HPDE6-E6E7 (cell line): ENCODE data around the gene ADH1B.
"Not testable (repeated sequence)": the region's sequence is repeated elsewhere in the genome, so short reads cannot be mapped to it uniquely, and the experiment has no call there.

ENCODE experiments used
- DNase-seq: peaks from one replicate; pipeline ENCODE4 v3.0.0; 2011; ENCODE audit warnings: missing footprints; ENCODE audit errors: extremely low spot score

ADH1B gene

DNA sequence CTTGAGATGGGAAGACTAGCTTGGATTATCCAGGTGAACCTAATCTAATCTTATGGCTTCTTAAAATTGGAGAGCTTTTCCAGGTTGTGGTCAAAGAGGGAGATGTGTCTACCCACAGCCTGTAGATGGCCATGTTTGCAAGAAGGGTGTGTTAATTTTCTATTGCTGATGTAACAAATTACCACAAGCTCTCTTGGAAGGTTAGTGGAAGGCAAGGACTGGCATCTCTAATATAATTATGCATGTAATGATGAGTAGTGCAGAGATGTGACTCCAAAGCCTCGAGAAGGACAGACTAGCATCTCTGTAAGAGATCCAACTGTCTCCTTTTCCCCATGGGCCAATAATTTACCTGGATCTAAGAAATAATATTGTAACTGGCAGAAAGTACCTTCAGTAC lies 3.2 kb upstream of the ADH1B start:
- no peak for DNase-seq

DNA sequence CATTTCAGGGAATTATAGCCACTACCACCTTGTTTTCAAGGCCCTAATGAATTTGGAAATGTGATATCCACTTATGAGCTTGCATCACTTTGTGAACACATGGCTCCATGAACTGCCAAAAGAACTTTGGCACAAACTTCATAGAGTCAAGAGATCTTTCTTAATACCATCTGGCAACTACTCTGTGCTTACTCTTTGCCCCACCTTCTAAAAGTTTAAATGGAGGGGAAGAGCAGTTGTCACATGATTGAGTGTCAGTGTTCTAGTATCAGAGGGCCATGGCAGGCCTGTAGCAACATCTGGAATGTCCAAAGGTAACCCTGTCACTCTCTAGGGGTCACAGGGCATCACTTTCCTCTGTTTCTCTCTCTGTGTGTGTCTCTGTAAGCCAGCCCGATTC lies 2.6 kb upstream of the ADH1B start:
- DNase-seq, result no peak

DNA sequence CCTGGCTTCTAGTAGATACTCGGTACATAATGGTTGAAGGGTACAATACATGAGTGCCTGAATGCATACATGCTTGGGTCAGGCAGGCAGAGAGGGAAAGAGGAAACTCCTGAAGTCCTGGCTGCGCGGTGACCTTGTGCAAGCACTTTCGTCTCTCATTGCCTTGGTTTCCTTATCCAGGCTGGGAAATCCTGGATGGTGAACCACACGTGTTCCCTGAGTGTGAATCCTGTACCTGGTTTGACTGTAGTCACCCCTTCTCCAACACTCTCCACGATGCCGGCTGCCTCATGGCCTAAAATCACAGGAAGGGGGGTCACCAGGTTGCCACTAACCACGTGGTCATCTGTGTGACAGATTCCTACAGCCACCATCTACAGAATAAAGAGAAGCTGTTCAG lies 3.4 kb downstream of the ADH1B start:
- not testable (repeated sequence) for DNase-seq

DNA sequence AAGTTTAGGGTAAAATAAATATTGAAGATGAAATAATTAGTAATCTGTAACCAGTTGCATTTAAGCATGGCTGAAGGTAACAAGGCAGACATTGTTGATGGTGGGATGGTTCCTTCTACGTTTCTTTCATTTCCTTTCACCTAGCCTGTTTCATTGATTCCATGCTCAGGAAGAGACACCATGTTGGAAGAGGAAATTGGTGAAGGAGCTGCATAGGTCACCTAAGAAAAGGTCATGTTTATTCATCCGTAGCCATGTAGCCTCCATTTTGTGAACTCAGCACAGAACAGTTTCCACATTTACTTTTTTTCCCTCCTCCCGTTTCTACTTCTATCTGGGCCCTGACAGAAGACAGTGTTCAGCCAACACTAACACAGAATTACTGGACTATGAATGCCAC lies 3.8 kb downstream of the ADH1B start:
- no peak for DNase-seq

DNA sequence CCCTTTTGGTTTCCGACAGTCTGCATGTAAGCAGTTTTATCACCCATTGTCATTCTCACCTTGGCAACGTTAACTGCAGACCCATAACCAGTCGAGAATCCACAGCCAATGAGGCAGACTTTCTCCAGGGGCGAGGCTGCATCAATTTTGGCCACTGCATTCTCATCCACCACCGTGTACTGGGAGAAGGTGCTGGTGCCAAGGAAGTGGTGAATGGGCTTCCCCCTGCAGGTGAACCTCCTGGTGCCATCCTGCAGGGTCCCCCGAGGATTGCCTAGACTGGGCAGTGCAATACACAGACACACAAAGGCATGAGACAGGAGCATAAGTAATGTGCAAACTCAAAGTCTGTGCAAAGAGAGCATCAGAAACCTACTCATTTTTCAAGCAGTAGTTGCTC lies 5.4 kb downstream of the ADH1B start:
- DNase-seq, result no peak

DNA sequence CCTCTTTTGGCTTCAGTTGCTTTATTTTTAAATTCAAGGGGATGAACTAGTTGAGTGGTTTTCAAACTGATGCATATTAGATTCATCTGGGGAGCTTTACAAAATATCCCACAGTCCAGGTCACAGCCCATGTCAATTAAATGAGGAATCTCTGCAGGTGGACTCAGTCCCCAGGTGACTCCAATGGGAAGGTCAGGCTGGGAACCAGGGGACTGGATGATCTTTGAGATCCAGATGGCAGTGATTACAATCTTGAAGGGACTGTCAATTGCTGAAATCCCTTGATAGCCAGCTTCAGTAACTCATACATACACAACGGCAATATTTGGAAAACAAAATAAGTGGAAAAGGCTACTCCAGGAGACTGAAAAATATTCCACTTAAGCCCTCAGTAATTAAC lies 7.0 kb downstream of the ADH1B start:
- DNase-seq, result no peak

DNA sequence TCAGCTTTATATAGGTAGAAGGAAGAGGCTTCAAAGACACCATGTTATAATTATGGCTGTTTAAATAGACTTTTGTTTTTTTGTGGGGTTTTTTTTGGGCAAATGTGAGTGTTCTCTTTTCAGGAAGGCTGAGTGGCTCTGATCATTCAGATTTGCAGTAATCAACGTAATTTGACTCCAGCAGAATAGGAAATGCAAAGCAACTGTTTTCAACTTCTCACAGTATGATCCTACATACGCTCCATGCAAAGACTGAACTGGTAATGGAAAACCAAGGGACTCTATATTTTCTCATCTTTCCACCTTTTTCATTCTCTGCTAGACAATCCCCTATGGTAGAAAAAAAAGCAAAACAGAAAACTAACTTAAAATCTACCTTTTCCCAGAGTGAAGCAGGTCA lies 10.8 kb downstream of the ADH1B start:
- no peak for DNase-seq

DNA sequence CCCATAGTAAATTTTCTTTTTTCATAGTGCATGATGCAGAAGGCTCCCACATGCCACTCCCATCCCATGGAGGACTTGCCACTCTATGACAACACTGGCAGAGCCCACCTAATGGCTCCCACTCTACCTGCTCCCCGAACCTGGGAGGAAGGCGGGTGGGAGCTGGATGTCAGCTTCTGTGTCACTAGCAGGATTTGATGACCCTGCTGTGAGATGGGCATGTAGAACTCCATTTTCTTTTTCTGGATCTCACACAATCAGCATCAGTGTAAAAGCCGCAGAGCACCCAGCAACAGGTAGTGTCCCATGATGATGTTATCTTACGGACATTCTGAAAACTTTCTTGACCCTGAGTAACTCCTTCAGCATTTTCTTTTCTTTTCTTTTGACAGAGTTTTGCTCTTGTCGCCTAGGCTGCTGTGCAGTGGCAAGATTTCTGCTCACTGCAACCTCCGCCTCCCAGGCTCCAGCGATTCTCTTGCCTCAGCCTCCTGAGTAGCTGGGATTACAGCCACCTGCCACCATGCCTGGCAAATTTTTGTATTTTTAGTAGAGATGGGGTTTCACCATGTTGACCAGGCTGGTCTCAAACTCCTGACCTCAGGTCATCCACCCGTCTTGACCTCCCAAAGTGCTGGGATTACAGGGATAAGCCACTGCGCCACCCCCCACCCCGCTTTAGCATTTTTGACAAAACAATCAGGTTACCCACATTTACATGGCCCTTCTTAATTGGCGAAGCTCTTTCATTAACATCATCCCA lies 15.4 kb downstream of the ADH1B start:
- no peak for DNase-seq

DNA sequence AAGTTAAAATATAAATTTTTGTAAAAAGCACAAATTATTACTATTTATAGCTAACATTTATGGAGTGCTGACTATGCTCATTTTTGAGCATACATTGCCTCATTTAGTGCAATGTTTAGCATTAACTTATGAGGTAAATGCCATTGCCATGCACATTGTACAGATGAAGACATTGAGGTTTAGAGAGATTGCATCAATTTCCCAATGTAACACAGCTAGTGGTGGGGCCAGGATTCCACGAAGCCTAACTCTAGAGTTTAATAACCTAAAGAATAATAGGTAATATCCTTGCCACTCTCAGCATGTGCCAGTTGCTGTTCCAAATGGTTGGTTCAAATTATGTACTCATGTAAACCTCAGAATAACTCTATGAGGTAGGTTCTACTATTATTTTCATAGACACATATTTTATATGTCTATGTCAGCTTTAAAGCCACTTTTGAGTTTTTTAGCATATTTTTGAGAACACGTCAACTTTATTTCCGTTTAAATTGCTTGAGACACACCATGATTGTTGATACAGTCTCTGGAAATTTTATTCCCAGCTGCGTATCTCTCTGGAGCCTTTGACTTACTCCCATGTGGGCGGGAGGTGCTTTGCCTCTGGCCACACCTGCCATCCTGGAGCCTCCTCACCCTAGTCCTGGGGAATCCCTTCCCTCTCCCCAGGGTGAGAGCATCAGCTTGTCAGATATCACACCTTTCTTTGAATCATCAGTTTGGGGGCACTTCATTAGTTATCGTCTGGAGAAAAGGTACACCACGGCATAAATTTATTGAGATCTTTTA lies 19.6 kb downstream of the ADH1B start:
- DNase-seq, result no peak

DNA sequence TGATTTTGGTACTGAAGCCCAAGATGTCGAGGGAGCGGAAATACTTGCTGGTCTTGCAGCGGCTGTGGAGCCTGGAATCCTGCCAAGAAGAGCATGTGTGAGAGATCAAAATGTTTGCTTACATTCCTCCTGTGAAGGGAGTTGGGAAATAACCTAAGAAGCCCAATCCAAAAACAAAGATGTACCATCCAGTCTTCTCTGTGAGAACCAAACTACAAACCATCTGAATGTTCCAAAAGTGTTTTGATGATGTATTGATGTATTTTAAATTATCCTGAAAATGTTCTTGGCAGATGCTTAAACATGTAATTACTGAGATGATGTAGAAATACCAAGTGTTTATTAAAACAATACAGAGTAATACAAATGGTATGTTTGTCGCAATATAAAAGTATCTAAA lies 20.3 kb downstream of the ADH1B start:
- DNase-seq, result no peak

DNA sequence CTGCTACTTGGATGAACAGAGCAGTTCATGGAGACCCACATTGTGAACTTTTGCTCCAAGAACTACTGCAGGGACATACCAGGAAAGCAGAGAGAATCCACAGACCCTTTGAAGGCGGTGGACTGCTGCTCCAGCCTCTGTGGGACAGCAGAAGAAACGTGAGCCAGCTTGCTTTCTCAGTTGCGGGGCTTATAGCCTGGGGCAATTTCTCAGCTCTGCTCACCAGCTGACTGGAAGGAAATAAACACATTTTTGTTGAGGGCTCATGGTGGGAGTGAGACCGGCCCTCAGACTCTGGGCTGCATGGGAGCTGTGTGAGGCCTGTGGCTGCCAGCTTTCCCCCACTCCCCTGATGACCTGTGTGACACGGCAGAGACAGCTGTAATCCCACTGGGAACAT lies 27.8 kb downstream of the ADH1B start:
- no peak for DNase-seq

DNA sequence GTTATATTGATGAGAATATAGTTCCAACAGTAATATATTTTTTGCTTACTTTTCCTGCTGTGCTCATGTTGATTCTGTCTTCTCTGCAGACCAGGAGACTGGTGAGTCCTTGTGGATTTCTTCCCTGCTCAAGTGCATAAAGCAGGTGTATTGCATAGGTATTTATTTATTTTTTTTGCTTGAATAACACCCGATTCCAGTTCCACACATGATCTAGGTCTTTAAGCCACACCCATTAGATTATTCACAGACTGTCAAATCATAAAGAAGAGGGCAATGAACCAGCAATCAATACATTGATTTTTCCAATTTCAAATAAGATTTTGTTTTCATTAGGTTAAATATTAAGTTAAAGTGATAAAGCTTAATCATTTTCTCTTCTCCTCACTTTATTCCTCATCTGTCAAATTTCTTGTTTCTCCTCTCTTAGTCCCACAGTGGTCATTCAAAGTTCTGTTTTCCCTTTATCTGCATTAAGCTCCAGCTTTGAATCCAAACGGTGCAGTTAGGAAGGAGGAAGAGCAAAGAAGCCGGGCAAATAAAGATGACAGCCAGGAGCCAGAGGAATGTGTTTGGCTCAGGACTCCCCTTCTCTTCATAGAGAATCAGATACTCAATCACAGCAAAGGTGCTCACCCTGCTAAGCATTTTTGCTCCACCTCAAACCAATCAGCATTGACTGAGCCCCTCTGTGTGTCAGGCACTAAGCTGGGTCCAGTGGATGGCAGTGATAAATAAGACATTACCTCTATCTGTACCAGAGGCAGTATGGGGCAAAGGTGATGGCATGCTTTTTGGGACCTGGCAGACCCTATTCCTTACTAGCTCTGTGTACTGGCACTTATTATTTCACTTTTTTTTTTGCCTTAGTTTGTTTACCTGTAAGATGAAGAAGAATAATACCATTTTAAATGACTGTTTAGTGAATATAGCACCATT lies 30.1 kb downstream of the ADH1B start, which contains the start of gene ADH1A:
TSS of gene ADH1A (minus strand) at position 138 of the 939 bp plus-strand sequence. CDS start at position 67, 71 bp downstream.
- no peak for DNase-seq

DNA sequence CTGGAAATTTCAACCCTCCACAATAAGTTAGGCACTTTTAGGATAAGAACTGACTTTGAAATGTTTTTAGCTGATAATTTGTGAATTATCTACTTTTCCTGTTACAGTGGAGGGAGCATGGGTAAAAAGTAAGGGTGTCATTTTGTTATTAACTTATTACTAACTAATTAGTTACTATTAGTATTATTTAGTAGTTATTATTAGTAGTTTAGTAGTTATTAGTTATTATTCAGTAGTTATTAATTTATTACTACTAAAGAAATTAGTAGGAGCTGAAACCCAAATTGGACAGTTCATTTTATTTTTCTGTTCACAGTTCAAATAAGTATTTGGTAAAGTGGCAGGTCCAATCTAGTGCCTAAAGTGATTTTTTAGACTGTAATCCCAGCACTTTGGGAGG lies 35.8 kb downstream of the ADH1B start:
- DNase-seq, result no peak

DNA sequence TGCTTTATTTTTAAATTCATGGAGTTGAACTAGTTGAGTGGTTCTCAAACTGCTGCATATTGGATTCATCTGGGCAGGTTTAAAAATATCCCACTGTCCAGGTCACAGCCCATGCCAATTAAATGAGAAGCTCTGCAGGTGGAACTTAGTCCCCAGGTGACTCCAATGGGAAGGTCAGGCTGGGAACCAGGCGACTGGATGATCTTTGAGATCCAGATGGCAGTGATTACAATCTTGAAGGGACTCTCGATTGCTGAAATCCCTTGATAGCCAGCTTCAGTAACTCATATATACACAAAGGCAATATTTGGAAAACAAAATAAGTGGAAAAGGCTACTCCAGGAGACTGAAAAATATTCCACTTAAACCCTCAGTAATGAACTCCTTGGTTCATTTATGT lies 38.5 kb downstream of the ADH1B start:
- DNase-seq, result no peak

DNA sequence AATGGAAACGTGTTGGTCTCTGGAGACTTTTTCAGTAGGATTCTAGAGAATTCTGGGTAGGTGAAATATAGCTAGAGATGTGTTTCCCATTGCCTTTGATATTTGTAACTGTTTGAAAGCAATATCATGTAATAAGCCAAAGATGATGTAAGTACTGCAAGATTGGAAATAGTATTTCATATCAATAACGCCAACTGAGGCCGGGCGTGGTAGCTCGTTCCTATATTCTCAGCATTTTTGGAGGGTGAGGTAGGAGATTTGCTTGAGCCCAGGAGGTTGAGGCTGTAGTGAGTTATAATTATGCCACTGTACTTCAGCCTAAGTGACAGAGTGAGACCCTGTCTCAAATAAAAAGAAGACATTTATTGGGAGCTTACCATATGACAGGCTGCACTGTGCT lies 39.9 kb downstream of the ADH1B start:
- no peak for DNase-seq

DNA sequence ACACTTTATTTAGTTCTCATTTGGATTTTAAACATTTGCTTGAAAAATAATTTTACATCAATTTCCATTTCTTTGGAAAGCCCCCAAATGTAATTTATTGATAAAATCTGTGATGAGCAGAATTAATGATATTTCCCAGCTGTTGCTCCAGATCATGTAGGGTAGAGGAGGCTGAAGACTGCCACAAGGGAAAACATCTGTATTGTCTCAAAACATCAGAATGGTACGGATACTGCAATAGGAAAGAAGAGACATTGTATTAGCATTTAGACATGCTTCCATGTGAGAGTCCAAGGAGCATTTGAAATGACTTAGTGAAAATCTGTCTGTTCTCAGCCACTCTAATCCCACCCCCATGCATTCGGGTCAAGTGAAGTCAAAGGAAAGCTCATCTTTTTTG lies 44.8 kb downstream of the ADH1B start:
- DNase-seq, result no peak

DNA sequence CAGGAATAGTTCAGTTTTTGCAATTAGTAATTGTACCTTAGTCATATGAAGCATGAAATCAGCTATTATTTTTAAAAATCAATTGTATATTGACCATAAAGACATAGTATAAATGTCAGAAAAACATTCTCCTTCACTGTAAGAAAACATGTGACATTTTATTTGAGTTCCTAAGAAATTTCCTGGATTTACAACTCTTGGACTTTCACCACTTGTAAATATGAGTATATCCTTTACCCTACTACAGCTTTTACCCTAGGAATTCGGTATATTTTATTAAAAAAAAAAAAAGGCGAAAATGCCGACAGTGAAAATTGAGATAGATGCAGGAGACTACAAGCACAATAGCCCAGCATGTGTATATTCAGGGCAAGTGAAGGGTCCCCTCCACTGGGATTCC lies 45.3 kb downstream of the ADH1B start:
- no peak for DNase-seq

DNA sequence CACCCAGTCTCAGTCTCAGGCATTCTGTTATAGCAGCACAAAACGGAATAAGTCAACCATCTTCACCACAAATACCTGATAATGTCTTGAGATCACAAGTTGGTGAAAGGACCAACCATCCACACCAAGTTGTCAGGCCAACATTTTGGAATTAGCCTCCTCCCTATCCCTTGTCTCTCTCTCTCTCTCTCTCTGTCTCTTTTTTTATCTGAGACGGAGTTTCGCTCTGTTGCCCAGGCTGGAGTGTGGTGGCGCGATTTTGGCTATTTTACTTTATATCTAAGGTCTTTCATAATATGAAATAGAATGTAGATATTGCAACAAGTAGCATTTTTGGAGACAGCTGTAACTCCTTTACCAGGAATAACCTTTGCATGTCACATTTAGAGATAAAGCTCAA lies 46.2 kb downstream of the ADH1B start:
- DNase-seq, result no peak

DNA sequence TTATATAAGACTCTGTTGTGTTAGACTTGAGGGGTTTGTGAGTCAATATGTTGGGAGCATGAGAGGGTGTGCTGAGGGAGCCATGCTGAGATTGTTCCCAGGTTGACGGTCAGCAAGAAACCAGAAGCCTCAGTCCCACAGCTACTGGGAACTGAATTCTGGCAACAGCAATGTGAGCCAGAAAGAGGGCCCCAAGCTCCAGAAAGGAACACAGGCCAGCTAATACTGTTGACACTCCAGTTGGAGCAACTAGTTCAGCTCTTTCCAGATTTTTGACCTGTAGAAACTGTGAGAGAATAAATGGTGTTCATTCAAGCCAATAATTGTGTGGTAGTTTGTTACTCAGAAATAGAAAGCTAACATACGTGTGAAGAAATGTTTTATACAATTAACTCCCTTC lies 47.5 kb downstream of the ADH1B start:
- DNase-seq, result no peak

DNA sequence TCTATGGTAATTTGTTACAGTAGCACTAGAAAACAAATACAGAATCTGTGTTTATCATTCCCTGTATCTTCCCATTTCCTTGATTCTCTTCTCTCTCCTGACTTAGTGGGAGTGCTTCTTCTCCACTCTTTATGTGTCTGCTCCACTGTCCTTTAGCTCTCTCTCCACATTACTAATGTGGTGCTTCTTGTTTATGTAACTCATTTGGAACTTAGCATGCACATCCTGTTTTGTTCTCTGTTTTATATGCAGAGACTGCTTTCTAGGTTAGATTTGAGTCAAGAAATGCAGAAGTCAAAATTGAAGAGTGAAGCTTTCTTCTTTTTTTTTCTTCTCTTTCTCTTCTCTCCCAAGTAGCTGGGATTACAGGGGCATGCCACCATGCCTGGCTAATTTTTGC lies 56.3 kb downstream of the ADH1B start:
- no peak for DNase-seq
